CD1c-positive myeloid dendritic cell (primary cell): ENCODE measurements around the gene PROZ.
"Not testable (repeated sequence)": the region's sequence is repeated elsewhere in the genome, so short reads cannot be mapped to it uniquely, and the experiment has no call there.

Source experiments
- DNase-seq: peaks from one replicate; pipeline ENCODE4 v3.0.0-alpha.2; 2016; ENCODE audit errors: extremely low spot score

The PROZ gene

GRCh38 chr13:113157929-113158747 is at the start of gene PROZ:
PROZ (plus strand) TSS chr13:113158648; CDS start chr13:113158661, 13 bp downstream.
- DNase-seq, result no peak

- DNase-seq, result no peak
Observed at GRCh38 chr13:113109151-113110047, 49.0 kb upstream of the PROZ start.

GRCh38 chr13:113110048-113110851 is 48.2 kb upstream of the PROZ start:
- peak; percentile 51 for DNase-seq

- DNase-seq, result no peak
Observed at GRCh38 chr13:113110852-113111315, 47.6 kb upstream of the PROZ start.

GRCh38 chr13:113111821-113112220 is 46.6 kb upstream of the PROZ start:
- DNase-seq, result not testable (repeated sequence)

- not testable (repeated sequence) for DNase-seq
Observed at GRCh38 chr13:113112475-113112874, 46.0 kb upstream of the PROZ start.

GRCh38 chr13:113112893-113113845 is 45.3 kb upstream of the PROZ start:
- DNase-seq, result no peak

GRCh38 chr13:113113846-113114271 is 44.6 kb upstream of the PROZ start:
- DNase-seq, result no peak

- no peak for DNase-seq
Observed at GRCh38 chr13:113114511-113115362, 43.7 kb upstream of the PROZ start.

- no peak for DNase-seq
Observed at GRCh38 chr13:113115363-113116205, 42.9 kb upstream of the PROZ start.

GRCh38 chr13:113116206-113116800 is 42.1 kb upstream of the PROZ start:
- no peak for DNase-seq

- DNase-seq, result no peak
Observed at GRCh38 chr13:113116871-113117271, 41.6 kb upstream of the PROZ start.

- no peak for DNase-seq
Observed at GRCh38 chr13:113117335-113117872, 41.0 kb upstream of the PROZ start.

GRCh38 chr13:113117911-113118260 is 40.6 kb upstream of the PROZ start:
- no peak for DNase-seq

- DNase-seq, result no peak
Observed at GRCh38 chr13:113118261-113119021, 40.0 kb upstream of the PROZ start.

- no peak for DNase-seq
Observed at GRCh38 chr13:113119166-113119821, 39.2 kb upstream of the PROZ start.

- no peak for DNase-seq
Observed at GRCh38 chr13:113119822-113120189, 38.6 kb upstream of the PROZ start.
